Activated CD8-positive, alpha-beta memory T cell treated with anti-CD3 and anti-CD28 coated beads, Interleukin-2, amount 50 U/mL, for 24 hours (primary cell): Measurements from ENCODE around the gene ATP6V0E1.
"Not testable (repeated sequence)": the region's sequence is repeated elsewhere in the genome, so short reads cannot be mapped to it uniquely, and the experiment has no call there.

Experiments used
- DNase-seq: peaks from one replicate; pipeline ENCODE4 v3.0.0-alpha.2; 2020; ENCODE audit errors: extremely low read depth

The ATP6V0E1 gene

GRCh38 chr5:173003360-173003759, 19.8 kb downstream of the ATP6V0E1 start:
- DNase-seq: no peak

- no peak for DNase-seq
Measured at GRCh38 chr5:173004013-173004412, 20.4 kb downstream of the ATP6V0E1 start.

- DNase-seq: no peak
Measured at GRCh38 chr5:173004447-173004846, 20.9 kb downstream of the ATP6V0E1 start.

- DNase-seq: no peak
Measured at GRCh38 chr5:173010021-173010420, 26.4 kb downstream of the ATP6V0E1 start.

GRCh38 chr5:173010547-173011464, 27.2 kb downstream of the ATP6V0E1 start:
- DNase-seq: no peak

GRCh38 chr5:173011566-173011965, 28.0 kb downstream of the ATP6V0E1 start:
- DNase-seq: no peak

- DNase-seq: no peak
Measured at GRCh38 chr5:173012882-173013281, 29.3 kb downstream of the ATP6V0E1 start.

GRCh38 chr5:173014671-173015070, 31.1 kb downstream of the ATP6V0E1 start:
- DNase-seq: no peak

- no peak for DNase-seq
Measured at GRCh38 chr5:173015192-173015591, 31.6 kb downstream of the ATP6V0E1 start.

GRCh38 chr5:173015598-173016455, 32.3 kb downstream of the ATP6V0E1 start:
- no peak for DNase-seq

- DNase-seq: no peak
Measured at GRCh38 chr5:173016598-173017046, 33.1 kb downstream of the ATP6V0E1 start.

GRCh38 chr5:173017087-173017486, 33.5 kb downstream of the ATP6V0E1 start:
- DNase-seq: not testable (repeated sequence)

- DNase-seq: no peak
Measured at GRCh38 chr5:173018358-173018757, 34.8 kb downstream of the ATP6V0E1 start.

- DNase-seq: no peak
Measured at GRCh38 chr5:173020154-173020581, 36.6 kb downstream of the ATP6V0E1 start.

GRCh38 chr5:173020643-173021042, 37.1 kb downstream of the ATP6V0E1 start:
- no peak for DNase-seq

- no peak for DNase-seq
Measured at GRCh38 chr5:173025651-173026050, 42.1 kb downstream of the ATP6V0E1 start.

- no peak for DNase-seq
Measured at GRCh38 chr5:173027905-173028304, 44.3 kb downstream of the ATP6V0E1 start.

- DNase-seq: no peak
Measured at GRCh38 chr5:173028811-173029327, 45.3 kb downstream of the ATP6V0E1 start.

- DNase-seq: no peak
Measured at GRCh38 chr5:173029499-173029921, 45.9 kb downstream of the ATP6V0E1 start.

- DNase-seq: not testable (repeated sequence)
Measured at GRCh38 chr5:173032096-173032495, 48.5 kb downstream of the ATP6V0E1 start.

GRCh38 chr5:173032730-173033129, 49.2 kb downstream of the ATP6V0E1 start:
- no peak for DNase-seq

GRCh38 chr5:173033923-173034322, 50.4 kb downstream of the ATP6V0E1 start:
- DNase-seq: no peak
